NK-92 treated with Interleukin-12 subunit alpha and Interleukin-12 subunit beta, amount 100 ng/mL, for 24 hours (cell line): ENCODE measurements around the gene PHIP.
"Not testable (repeated sequence)": the region's sequence is repeated elsewhere in the genome, so short reads cannot be mapped to it uniquely, and the experiment has no call there.

ENCODE experiments used
- DNase-seq: peaks from one replicate; lab custom pipeline; 2025; lab: John Stamatoyannopoulos, UW

Gene PHIP

GRCh38 chr6:79078075-79078969 is at the start of gene PHIP:
Gene PHIP (minus strand): TSS chr6:79078254. CDS start chr6:79078068, 186 bp downstream.
- peak; percentile 90 for DNase-seq

DNA sequence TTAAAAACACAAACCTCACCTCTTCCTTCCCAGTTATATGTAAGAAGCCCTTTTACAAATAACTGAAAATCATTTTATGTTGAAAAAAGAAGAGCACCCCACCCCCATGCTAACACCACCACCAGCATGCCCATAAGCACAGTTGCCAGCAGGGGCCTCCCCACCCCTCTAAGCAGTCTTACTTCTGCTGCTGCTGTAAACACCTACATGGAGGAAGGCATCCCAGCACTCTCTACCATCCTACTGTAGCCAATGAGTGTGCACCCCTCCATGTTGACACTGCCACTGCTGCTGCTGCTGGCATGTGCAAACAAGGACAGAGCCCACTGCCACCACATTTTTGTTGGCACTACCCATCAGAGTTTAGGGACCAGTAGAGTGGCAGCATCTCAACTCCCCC is 49.6 kb upstream of the PHIP start:
- DNase-seq = no peak

GRCh38 chr6:79119217-79119616 is 41.2 kb upstream of the PHIP start:
- DNase-seq = no peak

GRCh38 chr6:79117752-79118151 is 39.7 kb upstream of the PHIP start:
- DNase-seq = no peak

DNA sequence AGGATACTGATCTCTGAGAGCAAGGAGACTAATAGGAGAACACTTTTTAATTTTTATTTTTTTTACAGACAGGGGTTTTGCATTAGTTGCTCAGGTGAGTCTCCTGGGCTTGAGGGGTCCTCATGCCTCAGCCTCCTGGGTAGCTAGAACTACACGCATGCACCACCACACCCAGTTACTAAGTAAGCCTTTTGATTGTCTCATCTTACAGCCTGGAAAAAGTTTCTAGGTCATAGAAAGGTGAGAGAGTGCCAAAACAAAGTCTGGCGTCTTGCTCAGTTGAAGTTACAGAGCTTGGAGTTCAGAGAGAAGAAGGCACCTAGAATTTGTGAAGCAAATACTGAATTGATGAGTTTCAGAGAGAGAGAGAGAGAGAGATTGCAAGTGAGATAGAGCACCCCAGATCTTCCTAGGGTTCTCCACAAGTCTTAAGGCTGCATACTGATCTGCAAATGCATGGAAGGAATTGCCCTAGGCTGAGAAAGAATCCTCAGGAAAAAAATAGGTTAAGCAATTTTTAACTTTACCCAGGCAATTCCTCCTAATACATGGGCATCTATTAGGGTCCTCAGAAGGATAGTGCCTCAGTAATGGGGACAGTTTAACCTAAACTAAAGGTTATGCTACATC is 37.6 kb upstream of the PHIP start:
- DNase-seq = no peak

- no peak for DNase-seq
Measured at GRCh38 chr6:79111549-79111948, 33.5 kb upstream of the PHIP start.

GRCh38 chr6:79101164-79101563 is 23.1 kb upstream of the PHIP start:
- no peak for DNase-seq

GRCh38 chr6:79100304-79100703 is 22.2 kb upstream of the PHIP start:
- DNase-seq = no peak

GRCh38 chr6:79094938-79095337 is 16.9 kb upstream of the PHIP start:
- DNase-seq = no peak

- DNase-seq = not testable (repeated sequence)
Measured at GRCh38 chr6:79091801-79092200, 13.7 kb upstream of the PHIP start.

DNA sequence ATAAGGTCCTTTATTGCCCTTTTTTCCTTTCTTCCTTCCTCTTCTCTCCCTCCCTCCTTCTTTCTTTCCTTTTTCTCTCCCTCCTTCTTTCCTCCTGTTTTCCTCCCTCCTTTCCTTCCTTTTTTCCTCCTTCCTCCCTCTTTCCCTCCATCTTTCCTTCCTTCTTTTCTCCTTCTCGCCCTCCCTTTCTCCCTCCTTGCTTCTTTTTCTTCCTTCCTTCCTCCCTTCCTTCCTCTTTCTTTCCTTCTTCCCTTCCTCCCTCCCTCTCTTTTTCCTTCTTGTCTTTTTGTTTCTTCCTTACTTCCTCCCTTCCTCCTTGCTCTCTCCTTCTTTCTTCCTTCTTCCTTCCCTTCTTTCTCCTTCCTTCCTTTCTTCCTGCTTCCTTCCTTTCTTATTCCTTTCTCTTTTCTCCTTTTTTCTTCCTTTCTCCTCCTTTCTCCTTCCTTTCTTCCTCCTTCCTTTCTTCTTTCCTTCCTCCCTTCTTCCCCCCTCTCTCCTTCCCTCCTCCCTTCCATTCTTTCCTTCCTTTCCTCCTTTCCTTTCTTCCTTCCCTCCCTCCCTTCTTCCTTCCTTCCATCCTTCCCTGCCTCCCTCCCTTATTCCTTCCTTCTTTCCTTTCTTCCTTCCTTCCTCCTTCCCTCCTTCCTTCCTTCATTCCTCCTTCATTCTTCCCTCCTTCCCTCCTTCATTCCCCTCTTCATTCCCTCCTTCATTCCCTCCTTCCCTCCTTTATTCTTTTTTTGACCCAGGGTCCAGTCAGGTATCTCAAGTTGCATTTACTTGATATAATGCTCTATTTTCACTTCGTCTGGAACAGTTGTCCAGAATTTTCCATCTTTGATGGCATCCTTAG is 11.7 kb upstream of the PHIP start:
- DNase-seq = no peak

DNA sequence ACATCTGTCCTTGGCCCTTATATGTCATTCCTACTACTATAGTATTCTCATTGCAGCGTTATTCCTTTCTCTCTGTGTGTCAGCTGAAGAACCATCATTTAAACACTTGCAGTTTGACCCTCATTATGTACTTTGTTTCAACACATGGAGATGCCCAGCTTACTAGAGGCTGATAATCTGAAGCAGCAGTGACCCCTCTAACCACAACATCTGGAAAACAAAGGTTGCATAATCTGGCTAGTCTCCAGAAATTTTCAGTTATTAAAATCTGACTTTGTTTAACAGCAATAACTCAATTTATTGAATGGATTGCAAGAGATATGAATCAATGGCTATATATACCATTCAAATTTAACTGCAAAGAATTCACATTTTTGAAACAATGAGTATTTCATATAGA is 6.6 kb upstream of the PHIP start:
- DNase-seq = no peak

DNA sequence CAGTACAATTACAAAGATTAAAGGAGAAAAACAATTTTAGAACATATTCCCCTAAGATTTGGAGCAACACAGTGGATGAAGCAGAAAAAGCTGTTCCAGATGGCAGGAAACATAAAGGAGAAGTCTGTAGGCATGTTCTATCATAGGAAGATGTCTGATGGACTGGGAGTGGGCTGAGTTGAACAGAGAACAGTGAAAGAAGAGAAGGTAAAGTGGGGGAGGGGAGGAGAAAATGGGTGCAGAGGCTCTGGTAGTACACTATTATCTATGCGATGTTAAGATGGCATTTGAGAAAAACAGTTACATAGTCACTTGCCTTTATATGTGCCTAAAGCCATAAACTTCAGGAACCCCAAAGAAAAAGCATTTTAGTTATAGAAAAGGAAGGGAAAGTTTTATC is 4.2 kb upstream of the PHIP start:
- DNase-seq = no peak

DNA sequence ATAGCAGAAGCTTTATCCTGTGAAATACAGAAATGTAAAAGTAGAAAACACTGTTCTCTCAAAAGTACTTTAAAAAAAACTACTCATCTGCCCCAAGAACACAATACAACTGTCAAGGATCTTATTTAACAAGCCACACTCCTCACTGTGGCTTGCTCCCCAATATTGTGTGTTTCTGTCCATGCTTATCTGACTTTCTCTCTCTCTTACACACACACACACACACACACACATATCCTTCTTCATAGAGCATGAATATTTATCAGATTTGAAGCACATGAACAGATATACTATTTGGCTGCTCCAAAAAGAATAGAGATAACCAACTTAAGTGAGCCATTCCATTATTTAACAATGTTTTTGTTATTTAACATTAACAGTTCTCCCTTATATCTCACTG is 3.6 kb upstream of the PHIP start:
- DNase-seq = no peak

- DNase-seq = no peak
Measured at GRCh38 chr6:79079561-79080041, 1.5 kb upstream of the PHIP start.

DNA sequence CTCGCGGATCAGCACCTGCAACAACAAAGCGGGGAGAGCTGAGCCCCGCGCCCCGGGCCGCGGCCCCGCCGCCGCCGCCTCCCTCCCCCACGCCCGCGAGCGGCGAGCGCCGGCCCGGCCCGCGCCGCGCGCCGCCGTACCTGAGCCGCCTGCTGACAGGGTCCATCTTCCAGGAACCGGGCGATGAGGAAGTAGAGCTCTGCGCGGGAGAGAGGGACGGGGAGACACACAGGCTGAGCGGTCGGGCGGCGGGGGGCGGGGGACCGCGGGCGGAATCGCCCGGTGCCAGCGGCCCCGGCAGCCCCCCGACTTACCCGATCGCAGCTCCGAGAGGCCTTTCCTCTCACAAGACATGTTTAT is 359 bp downstream of the PHIP start:
- no peak for DNase-seq

DNA sequence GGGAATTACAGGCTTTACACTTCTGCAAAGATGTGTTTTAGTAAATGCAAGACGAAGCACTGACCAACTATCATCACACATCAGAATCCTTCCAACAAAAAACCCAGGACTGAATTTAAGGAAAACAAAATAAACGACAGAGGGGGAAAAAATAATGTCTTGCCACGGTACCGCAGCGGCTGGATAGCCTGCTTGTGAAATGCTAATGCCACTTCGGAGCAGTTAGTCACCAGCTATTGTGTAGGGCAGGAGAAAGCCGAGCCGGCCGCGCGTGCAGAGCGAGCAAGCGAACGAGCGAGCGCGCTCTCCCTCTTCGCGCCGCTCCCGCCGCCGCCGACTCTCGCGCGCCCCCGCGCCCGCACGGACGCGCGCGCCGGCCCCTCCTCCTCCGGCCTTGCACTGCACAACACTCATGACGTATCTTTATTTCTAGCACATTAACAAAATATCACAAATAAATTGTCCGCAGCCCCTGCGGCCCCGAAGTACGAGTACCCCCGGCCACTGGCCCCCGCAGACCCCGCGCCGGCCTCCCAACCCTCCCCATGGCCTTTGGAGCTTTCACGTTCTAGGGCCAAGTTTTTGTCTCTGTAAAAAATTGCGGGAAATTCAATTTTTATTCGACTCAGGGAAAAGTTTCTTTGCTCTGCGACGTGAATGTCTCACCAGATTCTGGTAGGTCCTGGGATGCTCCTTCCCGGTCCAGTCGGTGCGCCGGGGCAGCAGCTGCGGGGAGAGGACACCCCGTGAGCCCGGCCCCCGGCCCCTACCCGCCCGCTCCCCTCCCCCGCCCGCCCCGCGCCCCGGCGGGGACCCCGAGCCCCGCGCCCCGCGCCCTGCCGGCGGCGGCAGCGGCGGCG is 1.0 kb downstream of the PHIP start:
- peak; percentile 82 for DNase-seq

- DNase-seq = no peak
Measured at GRCh38 chr6:79076160-79076559, 1.9 kb downstream of the PHIP start.

- DNase-seq = no peak
Measured at GRCh38 chr6:79073888-79074287, 4.2 kb downstream of the PHIP start.

DNA sequence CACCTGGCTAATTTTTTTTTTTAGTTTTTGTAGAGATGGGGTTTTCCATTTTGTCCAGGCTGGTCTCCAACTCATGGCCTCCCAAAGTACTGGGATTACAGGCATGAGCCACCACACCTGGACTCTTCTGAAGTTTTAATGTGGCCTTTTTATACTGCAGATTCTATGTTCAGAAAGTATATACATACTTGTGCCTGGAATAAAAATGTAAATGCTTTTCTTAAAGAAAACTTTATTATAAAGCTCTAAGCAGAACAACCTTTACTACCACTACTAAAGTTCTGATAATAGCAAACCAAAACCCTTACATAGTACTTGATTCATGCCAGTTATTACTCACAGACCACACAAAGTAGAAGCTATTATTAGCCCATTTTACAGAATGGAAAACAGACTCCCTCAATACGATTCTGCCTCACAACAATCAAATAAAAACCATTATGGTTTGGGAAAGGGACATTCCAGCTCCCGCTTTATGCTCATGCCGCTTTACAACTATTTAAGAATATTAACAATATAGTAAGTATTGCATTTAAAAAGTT is 5.3 kb downstream of the PHIP start:
- no peak for DNase-seq

DNA sequence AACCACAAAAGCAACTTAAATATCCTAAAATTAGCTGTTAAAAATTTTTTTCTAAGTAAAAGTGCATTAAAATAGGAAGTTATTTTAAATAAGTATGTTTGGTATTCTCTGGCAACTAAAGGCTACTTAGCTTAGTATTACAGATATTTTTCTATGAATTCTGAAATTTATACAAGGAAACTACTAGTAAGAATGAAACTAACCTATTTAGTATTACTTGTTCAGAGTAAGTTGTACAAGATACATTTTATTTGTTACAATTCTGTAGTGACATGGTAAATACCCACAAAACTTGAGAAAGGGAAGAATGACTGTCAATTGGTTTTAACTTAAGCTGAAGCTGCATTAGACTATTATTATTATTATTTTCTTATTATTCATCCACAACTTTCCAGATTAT is 6.5 kb downstream of the PHIP start:
- no peak for DNase-seq
